GM10248 (cell line): ENCODE measurements around the gene KIAA0825.

Experiments used
- CTCF ChIA-PET: fragments of 300-600 bp; sonication (Branson Sonifier 250); formaldehyde crosslinking; extraction: SDS; loops from one replicate; lab custom pipeline; 2021; ENCODE audit warnings: antibody characterized with exemption; lab: Yijun Ruan, JAX
- POLR2A ChIA-PET: fragments of 350-650 bp; sonication (Branson Sonifier 250); formaldehyde crosslinking; extraction: SDS; loops from one replicate; lab custom pipeline; 2020; ENCODE audit warnings: antibody characterized with exemption; lab: Yijun Ruan, JAX
- DNase-seq: peaks from one replicate; pipeline ENCODE4 v3.0.0; 2012; ENCODE audit errors: extremely low spot score
- TF ChIP-seq, protein P1 (sequence below): IDR thresholded peaks from 2 replicates; pipeline ENCODE4 v1.5.1; 2012; ENCODE audit warnings: mild to moderate bottlenecking, low read depth; ENCODE audit errors: extremely low read depth, missing control alignments, control extremely low read depth

The KIAA0825 gene

GRCh38 chr5:94499806-94500205 is 118.6 kb downstream of the KIAA0825 start:
- ChIA-PET POLR2A (no interaction called here), CTCF (interaction anchor here (0.6 to 1.0 kb wide), 2 partner anchors 27 to 33 kb away, joined by 3 to 4 read pairs; no protein-coding TSS in a partner anchor)
- TF ChIP-seq, protein P1, sequence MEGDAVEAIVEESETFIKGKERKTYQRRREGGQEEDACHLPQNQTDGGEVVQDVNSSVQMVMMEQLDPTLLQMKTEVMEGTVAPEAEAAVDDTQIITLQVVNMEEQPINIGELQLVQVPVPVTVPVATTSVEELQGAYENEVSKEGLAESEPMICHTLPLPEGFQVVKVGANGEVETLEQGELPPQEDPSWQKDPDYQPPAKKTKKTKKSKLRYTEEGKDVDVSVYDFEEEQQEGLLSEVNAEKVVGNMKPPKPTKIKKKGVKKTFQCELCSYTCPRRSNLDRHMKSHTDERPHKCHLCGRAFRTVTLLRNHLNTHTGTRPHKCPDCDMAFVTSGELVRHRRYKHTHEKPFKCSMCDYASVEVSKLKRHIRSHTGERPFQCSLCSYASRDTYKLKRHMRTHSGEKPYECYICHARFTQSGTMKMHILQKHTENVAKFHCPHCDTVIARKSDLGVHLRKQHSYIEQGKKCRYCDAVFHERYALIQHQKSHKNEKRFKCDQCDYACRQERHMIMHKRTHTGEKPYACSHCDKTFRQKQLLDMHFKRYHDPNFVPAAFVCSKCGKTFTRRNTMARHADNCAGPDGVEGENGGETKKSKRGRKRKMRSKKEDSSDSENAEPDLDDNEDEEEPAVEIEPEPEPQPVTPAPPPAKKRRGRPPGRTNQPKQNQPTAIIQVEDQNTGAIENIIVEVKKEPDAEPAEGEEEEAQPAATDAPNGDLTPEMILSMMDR = no peak
- no peak for DNase-seq

DNA sequence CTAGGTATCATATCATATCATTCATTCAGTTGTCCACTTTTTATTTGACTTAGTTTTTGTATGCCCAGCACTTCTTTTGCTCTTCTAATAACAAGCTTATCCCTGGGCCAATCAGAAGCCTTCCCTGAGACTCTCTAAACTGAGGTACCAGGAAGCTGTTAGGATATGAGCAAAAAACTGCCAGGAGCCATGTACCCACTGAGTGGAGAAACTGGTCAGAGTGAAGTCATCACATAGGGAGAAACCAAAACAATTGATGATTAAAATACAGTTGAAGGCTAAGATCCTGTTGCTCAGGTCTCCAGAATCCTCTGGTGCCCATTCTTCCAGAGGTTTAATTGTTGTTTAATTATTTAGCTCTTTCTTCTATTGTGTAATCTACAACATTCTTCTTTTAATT is 120.2 kb downstream of the KIAA0825 start:
- CTCF ChIA-PET = interaction anchor here (0.9 to 1.3 kb wide), 3 partner anchors 21 to 33 kb away, joined by 3 to 5 read pairs (median 3); no protein-coding TSS in a partner anchor
- no peak for DNase-seq
- POLR2A ChIA-PET = no interaction called here
- TF ChIP-seq, protein P1 = no peak

GRCh38 chr5:94485067-94485466 is 133.3 kb downstream of the KIAA0825 start:
- POLR2A ChIA-PET = no interaction called here
- no peak for DNase-seq
- TF ChIP-seq, protein P1 = no peak
- CTCF ChIA-PET = no interaction called here

DNA sequence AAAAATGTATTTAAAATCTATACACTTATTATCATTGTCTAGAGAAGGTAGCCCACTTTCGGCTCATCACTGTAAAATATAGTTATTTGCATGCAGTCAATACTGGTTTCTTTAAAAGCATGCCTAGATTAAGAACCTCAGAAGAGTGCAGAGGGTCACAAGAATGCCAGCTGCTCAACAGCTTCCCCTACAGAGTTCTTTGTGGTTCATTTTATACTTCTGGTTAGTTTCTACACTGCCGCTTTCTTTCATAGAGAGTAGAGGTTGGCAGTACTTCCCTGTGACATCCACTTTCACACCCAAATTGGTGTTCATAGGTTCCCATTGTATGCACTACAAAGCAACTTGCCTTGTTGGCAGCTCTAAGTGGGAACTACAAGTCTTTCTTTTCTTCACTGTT is 137.3 kb downstream of the KIAA0825 start:
- TF ChIP-seq, protein P1 = no peak
- CTCF ChIA-PET = interaction anchor here (0.9 kb wide), 1 partner anchor 123 kb away, joined by 3 read pairs; no protein-coding TSS in a partner anchor
- POLR2A ChIA-PET = no interaction called here
- no peak for DNase-seq

GRCh38 chr5:94480486-94480885 is 137.9 kb downstream of the KIAA0825 start:
- ChIA-PET POLR2A (no interaction called here), CTCF (no interaction called here)
- TF ChIP-seq, protein P1 = no peak
- no peak for DNase-seq

DNA sequence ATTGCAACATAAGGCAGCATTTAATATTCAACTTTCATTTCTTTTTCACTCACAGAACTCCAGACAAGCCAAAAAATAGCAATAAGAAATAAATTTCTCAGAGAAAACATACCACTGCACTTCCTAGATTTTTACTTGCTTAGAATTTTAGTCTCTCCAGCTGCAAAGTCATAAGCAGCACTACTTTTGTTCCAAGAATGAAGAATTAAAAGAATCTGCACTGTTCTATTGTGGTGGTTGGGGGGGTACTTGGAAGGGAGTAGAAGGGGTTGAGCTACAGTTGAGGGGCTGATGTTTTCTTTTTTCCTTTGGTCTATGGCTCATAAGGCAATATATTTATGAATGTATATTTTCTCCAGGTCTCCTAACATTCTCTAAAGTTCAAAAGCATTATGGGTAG is 144.5 kb downstream of the KIAA0825 start:
- TF ChIP-seq, protein P1 = no peak
- ChIA-PET POLR2A (no interaction called here), CTCF (interaction anchor here (1.2 kb wide), 1 partner anchor 17 kb away, joined by 3 read pairs; no protein-coding TSS in a partner anchor)
- DNase-seq = no peak
